Upper lobe of left lung (tissue), 6 donors: Measurements from ENCODE around the gene ODAPH. TPM values are rescaled to one million over a fixed set of nuclear protein-coding genes. Genes with fewer than 3 reads are reported as not detected.

Experiments
- total RNA-seq, 6 donors: library from RNA; depleted of rRNA in 4 of 6; stranded (reverse); fragments of >200 nt in 4 of 6; gene quantifications; one replicate each; pipeline versions ENCODE4 v1.1.0 to v1.2.1, GENCODE V29; 2016 to 2021
- donor health status: DM: no; HTN: no; CAD: no; lungs with moderate emphysema.
- donor health status: DM: no; HTN: yes; CAD: no; lungs with severe emphysema.

Gene ODAPH
- total RNA-seq, 6 donors from 2014 or later = not detected

Other genes with a start within 250 kb of the ODAPH start
- gene RCHY1, start 41.7 kb upstream of the ODAPH start, total RNA-seq = 10 to 100 TPM in 5 of 6 donors, 1 to 10 TPM in 1; 4.1 to 39.5 (median 26.1) TPM
- 10 to 100 TPM; 10.8 to 46.1 (median 15.1) TPM for gene THAP6, start 41.6 kb upstream of the ODAPH start, total RNA-seq
- gene CDKL2, start 74.5 kb downstream of the ODAPH start, total RNA-seq = 10 to 100 TPM in 5 of 6 donors, 1 to 10 TPM in 1; 3.7 to 32.4 (median 17.0) TPM
- 100 to 1,000 TPM in 3 of 6 donors, 10 to 100 TPM in 3; 42.8 to 121 (median 97.1) TPM for gene G3BP2, start 117.3 kb downstream of the ODAPH start, total RNA-seq
- 100 to 1,000 TPM in 1 of 6 donors, 10 to 100 TPM in 5; 23.7 to 111 (median 54.3) TPM for gene USO1, start 168.5 kb downstream of the ODAPH start, total RNA-seq